HCT116 (cell line): ENCODE measurements around the gene INPP5B. TPM values are rescaled to one million over a fixed set of nuclear protein-coding genes. Genes with fewer than 3 reads are reported as not detected.

Experiments
- ATAC-seq: fragments of 200-7000 bp; cut with Tn5 transposase; 2 replicates; pipeline ENCODE4 v1.9.1; 2020; ENCODE audit warnings: mild to moderate bottlenecking, moderate library complexity
- BruUV-seq: library from RNA; stranded (reverse); fragments of 400-500 nt; replicated peaks from 2 replicates; lab custom pipeline; 2021; lab: Mats Ljungman, UMichigan
- CTCF ChIA-PET: fragments of 300-600 bp; sonication (Branson Sonifier 250); formaldehyde crosslinking; loops from one replicate; lab custom pipeline; 2021; ENCODE audit warnings: antibody characterized with exemption; lab: Charles Lee
- POLR2A ChIA-PET: fragments of 300-600, 350-600 bp; sonication (Branson Sonifier 250); formaldehyde crosslinking; loops from one replicate; lab custom pipeline; 2021; ENCODE audit warnings: antibody characterized with exemption; lab: Charles Lee
- RAD21 ChIA-PET, 2 experiments: fragments of 300-600 bp; sonication (Branson Sonifier 250); formaldehyde crosslinking; loops; one replicate each; lab custom pipeline; 2023; ENCODE audit warnings: low total read pairs in 2 of 2; ENCODE audit not compliant: uncharacterized antibody in 2 of 2, unreplicated experiment in 2 of 2, low non-redundant PET in 1 of 2; lab: Charles Lee
- DNase-seq: peaks from one replicate; pipeline ENCODE4 v3.0.0-alpha.2; 2010; ENCODE audit warnings: low read depth, low spot score
- H2AFZ ChIP-seq: fragments of 200-600 bp; shearing (Covaris generic), sonication (generic); 2 replicates; pipeline ENCODE4 v1.6.1; 2017; ENCODE audit warnings: low read depth, mixed run types, mixed read lengths, antibody characterized with exemption, low read length; ENCODE audit not compliant: poor library complexity, severe bottlenecking
- H3K27ac ChIP-seq: 2 replicates; pipeline ENCODE4 v1.5.1; 2012; ENCODE audit warnings: low read depth, low read length
- H3K27me3 ChIP-seq: fragments of 200-600 bp; sonication (generic); 2 replicates; pipeline ENCODE4 v1.6.1; 2016; ENCODE audit warnings: mixed run types, low read length, mixed read lengths; ENCODE audit not compliant: insufficient read depth
- H3K36me3 ChIP-seq, 2 experiments: fragments of 200-500 bp in 1 of 2; fragments of 200-600 bp in 1 of 2; sonication (Bioruptor generic) in 1 of 2; sonication (generic) in 1 of 2; 2 replicates each; pipeline versions ENCODE4 v1.5.1 to v1.6.1; 2014 to 2016; ENCODE audit warnings: low read length in 2 of 2, inconsistent platforms in 1 of 2, mixed read lengths in 1 of 2, mixed run types in 1 of 2; ENCODE audit not compliant: insufficient read depth in 2 of 2, control insufficient read depth in 1 of 2
- H3K4me1 ChIP-seq, 2 experiments: fragments of 200-600 bp in 1 of 2; sonication (generic) in 1 of 2; 2 replicates each; pipeline versions ENCODE4 v1.5.1 to v1.6.1; 2012 to 2017; ENCODE audit warnings: low read length in 2 of 2, inconsistent platforms in 1 of 2, mild to moderate bottlenecking in 1 of 2, mixed read lengths in 1 of 2, mixed run types in 1 of 2, moderate library complexity in 1 of 2; ENCODE audit not compliant: insufficient read depth in 2 of 2, control insufficient read depth in 1 of 2
- H3K4me2 ChIP-seq: fragments of 200-600 bp; sonication (generic); 2 replicates; pipeline ENCODE4 v1.6.1; 2017; ENCODE audit warnings: mixed run types, low read length, mixed read lengths
- H3K4me3 ChIP-seq, 2 experiments: fragments of 200-600 bp in 1 of 2; sonication (generic) in 1 of 2; replicated peaks in 1 of 2; 2 replicates each; pipeline ENCODE4 v1.5.1; 2011 to 2016; ENCODE audit warnings: low read length in 2 of 2, control low read depth in 1 of 2, low read depth in 1 of 2, mild to moderate bottlenecking in 1 of 2, mixed read lengths in 1 of 2, mixed run types in 1 of 2
- H3K79me2 ChIP-seq: fragments of 200-600 bp; sonication (generic); 2 replicates; pipeline ENCODE4 v1.6.1; 2017; ENCODE audit warnings: mild to moderate bottlenecking, mixed run types, low read length, moderate library complexity, mixed read lengths; ENCODE audit not compliant: insufficient read depth
- H3K9ac ChIP-seq: fragments of 200-600 bp; sonication (generic); 2 replicates; pipeline ENCODE4 v1.6.1; 2016; ENCODE audit warnings: low read length, mixed read lengths
- H3K9me2 ChIP-seq: fragments of 200-600 bp; sonication (generic), shearing (Covaris generic); 2 replicates; pipeline ENCODE4 v1.6.1; 2017; ENCODE audit warnings: mixed run types, mild to moderate bottlenecking, moderate library complexity; ENCODE audit not compliant: insufficient read depth
- H3K9me3 ChIP-seq, 2 experiments: fragments of 200-500 bp in 1 of 2; fragments of 200-600 bp in 1 of 2; sonication (Bioruptor generic) in 1 of 2; sonication (generic) in 1 of 2; 2 replicates each; pipeline ENCODE4 v1.6.1; 2014 to 2017; ENCODE audit warnings: low read length in 2 of 2, mixed read lengths in 2 of 2, inconsistent platforms in 1 of 2, low read depth in 1 of 2, mild to moderate bottlenecking in 1 of 2, mixed run types in 1 of 2, moderate library complexity in 1 of 2; ENCODE audit not compliant: control insufficient read depth in 1 of 2, insufficient read depth in 1 of 2
- H4K20me1 ChIP-seq: fragments of 200-600 bp; sonication (generic), shearing (Covaris generic); 2 replicates; pipeline ENCODE4 v1.6.1; 2017; ENCODE audit warnings: mixed run types, mild to moderate bottlenecking, moderate library complexity; ENCODE audit not compliant: insufficient read depth
- CBX3 ChIP-seq: IDR thresholded peaks from 2 replicates; pipeline ENCODE4 v1.6.1; 2012; ENCODE audit warnings: low read depth
- CEBPB ChIP-seq: IDR thresholded peaks from 2 replicates; pipeline ENCODE4 v1.6.1; 2012; ENCODE audit warnings: low read depth
- CTCF ChIP-seq, 3 experiments: fragments of 200-600 bp in 1 of 3; sonication (generic) in 1 of 3; IDR thresholded peaks in 2 of 3; conservative IDR thresholded peaks in 1 of 3; 2 replicates each; pipeline ENCODE4 v1.5.1; 2012 to 2017; ENCODE audit warnings: low read depth in 2 of 3, low read length in 2 of 3, antibody characterized with exemption in 1 of 3, borderline replicate concordance in 1 of 3, control low read depth in 1 of 3, mild to moderate bottlenecking in 1 of 3, mixed read lengths in 1 of 3, mixed run types in 1 of 3, moderate library complexity in 1 of 3; ENCODE audit not compliant: insufficient read depth in 1 of 3
- ELF1 ChIP-seq: IDR thresholded peaks from 2 replicates; pipeline ENCODE4 v1.6.1; 2012; ENCODE audit warnings: low read depth, borderline replicate concordance
- EZH2phosphoT487 ChIP-seq: fragments of 200-600 bp; IDR thresholded peaks from 2 replicates; pipeline ENCODE4 v1.6.1; 2018; ENCODE audit warnings: antibody characterized with exemption, borderline replicate concordance
- FOSL1 ChIP-seq: IDR thresholded peaks from 2 replicates; pipeline ENCODE4 v1.6.1; 2012; ENCODE audit warnings: low read depth
- JUND ChIP-seq: IDR thresholded peaks from 2 replicates; pipeline ENCODE4 v1.6.1; 2012
- MAX ChIP-seq: IDR thresholded peaks from 2 replicates; pipeline ENCODE4 v1.6.1; 2012
- POLR2AphosphoS5 ChIP-seq: IDR thresholded peaks from 2 replicates; pipeline ENCODE4 v1.6.1; 2011; ENCODE audit warnings: mild to moderate bottlenecking, low read depth, low read length, moderate library complexity
- RAD21 ChIP-seq: IDR thresholded peaks from 2 replicates; pipeline ENCODE4 v1.6.1; 2012; ENCODE audit warnings: low read depth, mild to moderate bottlenecking
- REST ChIP-seq: IDR thresholded peaks from 2 replicates; pipeline ENCODE4 v1.6.1; 2012; ENCODE audit warnings: low read depth
- SRF ChIP-seq: IDR thresholded peaks from 2 replicates; pipeline ENCODE4 v1.6.1; 2012; ENCODE audit warnings: low read depth
- TCF7L2 ChIP-seq: IDR thresholded peaks from 2 replicates; pipeline ENCODE4 v1.7.0; 2011; ENCODE audit warnings: borderline replicate concordance, inconsistent platforms; ENCODE audit not compliant: insufficient read depth, insufficient read length; ENCODE audit errors: extremely low read depth
- YY1 ChIP-seq: IDR thresholded peaks from 2 replicates; pipeline ENCODE4 v1.6.1; 2011; ENCODE audit warnings: low read length, low read depth, moderate library complexity, mild to moderate bottlenecking; ENCODE audit not compliant: insufficient replicate concordance; ENCODE audit errors: extremely low read depth
- ZBTB33 ChIP-seq: IDR thresholded peaks from 2 replicates; pipeline ENCODE4 v1.6.1; 2011; ENCODE audit warnings: mild to moderate bottlenecking, low read length, moderate library complexity; ENCODE audit not compliant: insufficient replicate concordance; ENCODE audit errors: extremely low read depth
- ZFX ChIP-seq: fragments of 450-650 bp; IDR thresholded peaks from 2 replicates; pipeline ENCODE4 v1.6.1; 2017
- ZNF274 ChIP-seq: fragments of 200-500 bp; sonication (Bioruptor generic); IDR thresholded peaks from 2 replicates; pipeline ENCODE4 v1.6.1; 2014; ENCODE audit warnings: mild to moderate bottlenecking, low read depth, low read length, inconsistent platforms
- intact Hi-C: fragments of 100-400 bp; cut with micrococcal nuclease; formaldehyde crosslinking; loops from 2 replicates; pipeline ENCODE4 v1.10.0; 2022
- total RNA-seq: library from RNA; stranded (reverse); gene quantifications from one replicate; pipeline ENCODE4 v1.2.1, GENCODE V29; 2021; ENCODE audit not compliant: unreplicated experiment
- TF ChIP-seq, protein P1 (sequence below): IDR thresholded peaks from 2 replicates; pipeline ENCODE4 v1.6.1; 2012

Gene INPP5B
- total RNA-seq, 1 experiment from 2014 or later, result 20.8 TPM

DNA sequence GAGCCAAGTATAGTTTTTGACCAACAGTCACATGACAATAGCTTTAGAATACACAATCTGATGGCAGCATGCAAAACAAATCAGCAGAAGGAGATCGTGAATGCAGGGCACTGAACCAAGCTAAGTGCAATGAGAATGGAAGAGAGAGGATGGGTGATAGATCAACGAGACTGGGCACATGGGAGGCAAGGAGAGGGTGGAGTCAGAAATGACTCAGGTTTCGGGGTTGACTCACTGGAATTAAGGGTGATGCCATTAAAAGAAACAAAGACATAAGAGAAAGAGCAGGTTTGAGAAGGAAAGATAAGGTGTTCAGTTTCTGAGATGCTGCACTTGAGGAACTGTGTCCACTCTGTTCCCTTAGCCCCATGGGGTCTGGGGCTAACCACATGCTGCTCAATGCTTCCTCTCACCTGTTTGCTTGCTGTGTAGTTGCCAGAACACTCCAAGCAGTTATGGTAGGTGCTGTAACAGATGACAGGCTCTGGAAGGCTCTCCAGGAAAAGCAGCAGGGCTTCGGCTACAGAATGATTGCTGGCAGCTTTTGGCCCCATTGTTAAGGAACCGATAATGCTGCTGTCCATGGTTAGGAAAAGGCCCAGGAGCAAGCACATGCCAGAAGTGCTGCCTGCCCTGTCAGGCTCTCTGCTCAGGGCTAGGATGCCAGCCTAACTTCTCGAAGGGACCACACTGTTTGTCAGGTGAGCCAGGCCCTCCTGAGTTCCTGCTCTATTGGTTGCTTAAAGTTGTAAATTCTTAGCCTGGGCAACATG is 81.3 kb downstream of the INPP5B start:
- Histone ChIP-seq H3K9ac (peak overlapping the region; percentile 35), H3K4me3 (no peak overlapping the region), H3K9me3 (no peaks in the 10 kb centered on the region), H3K9me2 (no peaks in the 10 kb centered on the region), H3K4me2 (peak overlapping the region; percentile 63), H2AFZ (no peak overlapping the region), H3K27ac (peak overlapping the region; percentile 6; the same call in 1 of the 2 replicates), H3K27me3 (no peaks in the 10 kb centered on the region), H4K20me1 (no peaks in the 10 kb centered on the region), H3K4me1 (peaks cover 5 to 23% of the 10 kb centered on the region in 2 experiments), H3K79me2 (no peaks in the 10 kb centered on the region), H3K36me3 (peaks cover 0 to 4% of the 10 kb centered on the region in 2 experiments; a peak in 1 of 4 replicates)
- ATAC-seq (peak; percentile 76), DNase-seq (peak; percentile 67)
- POLR2A ChIA-PET, result no interaction called here
- CTCF ChIA-PET, result interaction anchor here (0.6 kb wide), 1 partner anchor 120 kb away, joined by 3 read pairs; no protein-coding TSS in a partner anchor
- intact Hi-C loops, result no loop called here
- BruUV-seq, result TSS peak; percentile 92
- RAD21 ChIA-PET, result no interaction called here
- TF ChIP-seq RAD21, result no peak
- peak; percentile 65; the same call in 1 of the 2 replicates for TF ChIP-seq CEBPB
- peak; percentile 46; the same call in 1 of the 2 replicates for TF ChIP-seq SRF
- no peak for TF ChIP-seq CTCF (IDR thresholded peaks at IDR 0.05 in 2 of 3, conservative IDR thresholded peaks at IDR 0.05 in 1 of 3; ENCODE audit: borderline replicate concordance in 1 of 3, insufficient read depth in 1 of 3, low read depth in 2 of 3, low read length in 2 of 3)
- peak; percentile 89 for TF ChIP-seq MAX
- no peak for TF ChIP-seq TCF7L2
- TF ChIP-seq EZH2phosphoT487, result no peak
- TF ChIP-seq ELF1, result no peak
- TF ChIP-seq CBX3, result no peak
- no peak for TF ChIP-seq YY1
- no peak for TF ChIP-seq ZBTB33
- TF ChIP-seq REST, result no peak
- TF ChIP-seq ZFX, result no peak
- TF ChIP-seq, protein P1, sequence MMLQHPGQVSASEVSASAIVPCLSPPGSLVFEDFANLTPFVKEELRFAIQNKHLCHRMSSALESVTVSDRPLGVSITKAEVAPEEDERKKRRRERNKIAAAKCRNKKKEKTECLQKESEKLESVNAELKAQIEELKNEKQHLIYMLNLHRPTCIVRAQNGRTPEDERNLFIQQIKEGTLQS, result no peak; the same call in 1 of the 2 replicates
- peak; percentile 83 for TF ChIP-seq JUND
- peak; percentile 61; the same call in 1 of the 2 replicates for TF ChIP-seq POLR2AphosphoS5
- peak; percentile 88 for TF ChIP-seq FOSL1
- TF ChIP-seq ZNF274, result no peak
